Globus pallidus (tissue), 1 donor: ENCODE data around the gene ACR.
"Not testable (repeated sequence)": the region's sequence is repeated elsewhere in the genome, so short reads cannot be mapped to it uniquely, and the experiment has no call there.

Experiments
- DNase-seq: peaks from one replicate; pipeline ENCODE4 v3.0.0-alpha.2; 2015; ENCODE audit warnings: low spot score

The ACR gene

GRCh38 chr22:50780244-50780643 lies 42.2 kb downstream of the ACR start:
- not testable (repeated sequence) for DNase-seq

- DNase-seq: not testable (repeated sequence)
These were observed 44.2 kb downstream of the ACR start for GRCh38 chr22:50782253-50782652.

- peak; percentile 83 for DNase-seq
These were observed 45.3 kb downstream of the ACR start, which contains the start of gene RABL2B for GRCh38 chr22:50783033-50783879. RABL2B (minus strand) TSS chr22:50783636; CDS start chr22:50782294, 1,342 bp downstream.

GRCh38 chr22:50783880-50784276 lies 45.9 kb downstream of the ACR start:
- not testable (repeated sequence) for DNase-seq

- DNase-seq: not testable (repeated sequence)
These were observed 47.3 kb downstream of the ACR start for GRCh38 chr22:50785289-50785688.

GRCh38 chr22:50786936-50787335 lies 48.9 kb downstream of the ACR start:
- not testable (repeated sequence) for DNase-seq
